ENCODE results near the gene POU2F2. TPM values are rescaled to one million over a fixed set of nuclear protein-coding genes. Genes with fewer than 3 reads are reported as not detected.
A peak's percentile ranks its signal among the peaks of the same experiment; 100 is the strongest.

Gene POU2F2
- total and polyA plus RNA-seq, 10 of the 15 experiments (the other 5 are each of a cell fraction or from before 2014, with no cell fraction given), result 4.4 to 62.4 (median 37.9) TPM

DNA sequence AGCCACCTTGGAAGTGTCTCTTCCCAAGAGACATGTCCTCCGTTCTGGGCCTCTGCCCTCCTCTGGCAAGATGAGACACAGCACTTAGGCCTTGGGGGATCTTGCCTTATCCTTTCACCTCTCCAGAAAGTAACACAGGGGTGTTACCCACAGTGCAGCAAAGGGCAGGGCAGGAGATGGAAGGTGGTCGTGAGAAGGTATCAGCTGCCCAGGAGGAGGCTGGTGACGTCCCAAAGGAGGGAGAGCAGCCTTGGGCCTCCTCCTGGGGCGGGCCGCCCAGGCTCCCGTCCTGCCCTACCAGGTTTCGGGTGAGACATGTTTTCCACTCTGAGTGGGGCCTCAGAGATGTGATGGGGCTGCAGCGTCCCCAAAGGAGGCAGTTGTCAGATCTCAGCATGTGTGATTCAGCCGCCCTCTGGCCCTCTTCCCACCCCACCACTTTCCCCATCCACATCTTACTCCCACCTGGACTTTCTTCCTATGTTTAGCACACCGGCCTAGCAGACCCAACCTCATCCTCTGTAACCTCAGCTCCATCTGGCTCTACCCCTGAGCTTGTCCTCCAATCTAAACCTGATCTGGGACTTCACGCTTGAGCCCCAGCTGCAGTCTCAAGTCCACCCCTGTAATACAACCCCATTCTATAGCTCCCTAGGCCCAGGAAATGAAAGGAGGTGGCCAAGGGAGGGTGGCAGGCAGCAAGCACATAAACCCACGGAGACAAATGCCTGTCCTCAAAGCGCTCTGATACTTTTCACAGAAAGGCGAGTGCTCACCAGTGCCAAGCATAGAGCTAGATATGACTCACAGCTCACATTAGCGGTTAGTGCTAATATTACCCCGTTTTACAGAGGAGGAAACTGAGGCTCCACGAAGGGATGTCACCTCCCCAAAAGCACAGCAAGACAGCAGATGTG is 9.3 kb downstream of the POU2F2 start (continued):
- TF ChIP-seq E2F4 (IDR thresholded peaks at IDR 0.05; ENCODE audit: low read depth, low read length), result no peak
- TF ChIP-seq STAT1 (conservative IDR thresholded peaks at IDR 0.05), result no peak
- TF ChIP-seq RCOR1 (conservative IDR thresholded peaks at IDR 0.05; ENCODE audit: low read depth, low read length), result no peak
- peak; percentile 62; the same call in 1 of the 2 replicates for TF ChIP-seq IRF4 (IDR thresholded peaks at IDR 0.05; ENCODE audit: low read depth, low read length)
- TF ChIP-seq, protein P1, sequence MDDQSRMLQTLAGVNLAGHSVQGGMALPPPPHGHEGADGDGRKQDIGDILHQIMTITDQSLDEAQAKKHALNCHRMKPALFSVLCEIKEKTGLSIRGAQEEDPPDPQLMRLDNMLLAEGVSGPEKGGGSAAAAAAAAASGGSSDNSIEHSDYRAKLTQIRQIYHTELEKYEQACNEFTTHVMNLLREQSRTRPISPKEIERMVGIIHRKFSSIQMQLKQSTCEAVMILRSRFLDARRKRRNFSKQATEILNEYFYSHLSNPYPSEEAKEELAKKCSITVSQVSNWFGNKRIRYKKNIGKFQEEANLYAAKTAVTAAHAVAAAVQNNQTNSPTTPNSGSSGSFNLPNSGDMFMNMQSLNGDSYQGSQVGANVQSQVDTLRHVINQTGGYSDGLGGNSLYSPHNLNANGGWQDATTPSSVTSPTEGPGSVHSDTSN (IDR thresholded peaks at IDR 0.05; ENCODE audit: insufficient replicate concordance, low read depth, low read length), result no peak
- no peak for TF ChIP-seq IRF5 (IDR thresholded peaks at IDR 0.05; ENCODE audit: borderline replicate concordance)
- TF ChIP-seq EED (IDR thresholded peaks at IDR 0.05; ENCODE audit: low read depth), result no peak
- TF ChIP-seq, protein P2, sequence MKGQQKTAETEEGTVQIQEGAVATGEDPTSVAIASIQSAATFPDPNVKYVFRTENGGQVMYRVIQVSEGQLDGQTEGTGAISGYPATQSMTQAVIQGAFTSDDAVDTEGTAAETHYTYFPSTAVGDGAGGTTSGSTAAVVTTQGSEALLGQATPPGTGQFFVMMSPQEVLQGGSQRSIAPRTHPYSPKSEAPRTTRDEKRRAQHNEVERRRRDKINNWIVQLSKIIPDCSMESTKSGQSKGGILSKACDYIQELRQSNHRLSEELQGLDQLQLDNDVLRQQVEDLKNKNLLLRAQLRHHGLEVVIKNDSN (IDR thresholded peaks at IDR 0.05; ENCODE audit: borderline replicate concordance, extremely low read length, insufficient read depth, low read depth, low read length), result no peak
- TF ChIP-seq SUZ12 (IDR thresholded peaks at IDR 0.05; ENCODE audit: unreplicated experiment), result no peak
- peak; percentile 90 for TF ChIP-seq RUNX3 (IDR thresholded peaks at IDR 0.05; ENCODE audit: low read length)
- peak; percentile 62; the same call in 1 of the 2 replicates for TF ChIP-seq HDGF (IDR thresholded peaks at IDR 0.05)
- no peak; the same call in 1 of the 2 replicates for TF ChIP-seq PML (IDR thresholded peaks at IDR 0.05; ENCODE audit: low read length)
- TF ChIP-seq, protein P3, sequence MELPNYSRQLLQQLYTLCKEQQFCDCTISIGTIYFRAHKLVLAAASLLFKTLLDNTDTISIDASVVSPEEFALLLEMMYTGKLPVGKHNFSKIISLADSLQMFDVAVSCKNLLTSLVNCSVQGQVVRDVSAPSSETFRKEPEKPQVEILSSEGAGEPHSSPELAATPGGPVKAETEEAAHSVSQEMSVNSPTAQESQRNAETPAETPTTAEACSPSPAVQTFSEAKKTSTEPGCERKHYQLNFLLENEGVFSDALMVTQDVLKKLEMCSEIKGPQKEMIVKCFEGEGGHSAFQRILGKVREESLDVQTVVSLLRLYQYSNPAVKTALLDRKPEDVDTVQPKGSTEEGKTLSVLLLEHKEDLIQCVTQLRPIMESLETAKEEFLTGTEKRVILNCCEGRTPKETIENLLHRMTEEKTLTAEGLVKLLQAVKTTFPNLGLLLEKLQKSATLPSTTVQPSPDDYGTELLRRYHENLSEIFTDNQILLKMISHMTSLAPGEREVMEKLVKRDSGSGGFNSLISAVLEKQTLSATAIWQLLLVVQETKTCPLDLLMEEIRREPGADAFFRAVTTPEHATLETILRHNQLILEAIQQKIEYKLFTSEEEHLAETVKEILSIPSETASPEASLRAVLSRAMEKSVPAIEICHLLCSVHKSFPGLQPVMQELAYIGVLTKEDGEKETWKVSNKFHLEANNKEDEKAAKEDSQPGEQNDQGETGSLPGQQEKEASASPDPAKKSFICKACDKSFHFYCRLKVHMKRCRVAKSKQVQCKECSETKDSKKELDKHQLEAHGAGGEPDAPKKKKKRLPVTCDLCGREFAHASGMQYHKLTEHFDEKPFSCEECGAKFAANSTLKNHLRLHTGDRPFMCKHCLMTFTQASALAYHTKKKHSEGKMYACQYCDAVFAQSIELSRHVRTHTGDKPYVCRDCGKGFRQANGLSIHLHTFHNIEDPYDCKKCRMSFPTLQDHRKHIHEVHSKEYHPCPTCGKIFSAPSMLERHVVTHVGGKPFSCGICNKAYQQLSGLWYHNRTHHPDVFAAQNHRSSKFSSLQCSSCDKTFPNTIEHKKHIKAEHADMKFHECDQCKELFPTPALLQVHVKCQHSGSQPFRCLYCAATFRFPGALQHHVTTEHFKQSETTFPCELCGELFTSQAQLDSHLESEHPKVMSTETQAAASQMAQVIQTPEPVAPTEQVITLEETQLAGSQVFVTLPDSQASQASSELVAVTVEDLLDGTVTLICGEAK (IDR thresholded peaks at IDR 0.05; ENCODE audit: borderline replicate concordance), result no peak; the same call in 1 of the 2 replicates
- TF ChIP-seq FOXK2 (IDR thresholded peaks at IDR 0.05), result no peak
- no peak for TF ChIP-seq NFXL1 (IDR thresholded peaks at IDR 0.05; ENCODE audit: borderline replicate concordance)
- TF ChIP-seq SKIL (IDR thresholded peaks at IDR 0.05; ENCODE audit: low read depth, poor library complexity, severe bottlenecking), result no peak
- no peak for TF ChIP-seq SP1 (IDR thresholded peaks at IDR 0.05; ENCODE audit: low read depth, low read length)

Data from GM12878 (cell line).